Measurements from ENCODE around the gene MYO6. TPM values are rescaled to one million over a fixed set of nuclear protein-coding genes. Genes with fewer than 3 reads are reported as not detected.

The MYO6 gene
- total RNA-seq, 1 donor, result 15.2 TPM

DNA sequence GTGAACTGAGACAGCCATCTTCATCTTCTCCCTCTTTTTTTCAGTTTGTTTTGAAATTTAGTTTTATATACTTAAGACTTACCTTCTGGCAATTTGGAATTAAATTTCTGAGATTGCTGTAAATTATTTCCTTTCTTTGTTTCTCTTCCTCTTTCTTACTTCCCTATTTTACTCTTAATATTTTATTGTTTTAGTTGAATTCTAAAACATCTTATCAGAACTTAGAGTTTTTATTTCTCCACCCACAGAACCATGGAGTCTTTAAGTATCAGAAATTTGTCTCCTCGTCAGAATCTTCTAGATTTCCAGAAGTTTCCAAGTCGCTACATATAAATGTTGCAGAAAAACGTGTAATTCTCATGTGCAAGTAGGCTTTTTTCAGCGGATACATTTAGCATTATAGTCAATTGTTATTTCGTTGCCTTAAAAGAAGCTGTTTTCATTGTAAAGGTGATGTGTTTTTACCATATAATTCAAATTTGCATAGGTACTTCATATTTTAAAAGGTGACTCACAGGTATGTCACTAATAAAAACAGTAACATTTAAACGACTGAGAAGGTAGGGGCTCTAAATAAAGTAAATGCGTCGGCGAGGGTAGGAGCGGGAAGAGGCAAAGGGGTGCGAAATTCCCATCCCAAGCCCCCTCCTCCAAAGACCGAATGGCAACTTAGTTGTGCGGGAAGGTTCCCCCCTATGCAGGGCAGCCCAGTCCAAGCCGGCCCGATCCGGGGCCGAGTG is 866 bp upstream of the MYO6 start:
- Histone ChIP-seq H3K27ac (ENCODE audit: low read depth, low read length) (peak overlapping the region; percentile 67), H3K4me3 (ENCODE audit: insufficient read depth, low read length) (peak overlapping the region; percentile 96), H4K20me1 (ENCODE audit: insufficient read depth, low read length) (no peaks in the 10 kb centered on the region), H3K9me3 (ENCODE audit: low read depth, low read length) (no peaks in the 10 kb centered on the region), H3K36me3 (ENCODE audit: insufficient read depth, low read length) (no peaks in the 10 kb centered on the region), H3K4me1 (ENCODE audit: insufficient read depth, low read length) (peaks cover 23% of the 10 kb centered on the region), H3K4me2 (ENCODE audit: insufficient read depth, low read length) (peak overlapping the region; percentile 85), H2AFZ (ENCODE audit: low read length) (peak overlapping the region; percentile 94), H3K27me3 (ENCODE audit: insufficient read depth, low read length) (peaks cover 3% of the 10 kb centered on the region), H3K79me2 (ENCODE audit: insufficient read depth, low read length) (peaks cover 36% of the 10 kb centered on the region)
- DNase-seq (ENCODE audit: insufficient read length, low spot score, missing footprints), result no peak
- TF ChIP-seq, protein P1, sequence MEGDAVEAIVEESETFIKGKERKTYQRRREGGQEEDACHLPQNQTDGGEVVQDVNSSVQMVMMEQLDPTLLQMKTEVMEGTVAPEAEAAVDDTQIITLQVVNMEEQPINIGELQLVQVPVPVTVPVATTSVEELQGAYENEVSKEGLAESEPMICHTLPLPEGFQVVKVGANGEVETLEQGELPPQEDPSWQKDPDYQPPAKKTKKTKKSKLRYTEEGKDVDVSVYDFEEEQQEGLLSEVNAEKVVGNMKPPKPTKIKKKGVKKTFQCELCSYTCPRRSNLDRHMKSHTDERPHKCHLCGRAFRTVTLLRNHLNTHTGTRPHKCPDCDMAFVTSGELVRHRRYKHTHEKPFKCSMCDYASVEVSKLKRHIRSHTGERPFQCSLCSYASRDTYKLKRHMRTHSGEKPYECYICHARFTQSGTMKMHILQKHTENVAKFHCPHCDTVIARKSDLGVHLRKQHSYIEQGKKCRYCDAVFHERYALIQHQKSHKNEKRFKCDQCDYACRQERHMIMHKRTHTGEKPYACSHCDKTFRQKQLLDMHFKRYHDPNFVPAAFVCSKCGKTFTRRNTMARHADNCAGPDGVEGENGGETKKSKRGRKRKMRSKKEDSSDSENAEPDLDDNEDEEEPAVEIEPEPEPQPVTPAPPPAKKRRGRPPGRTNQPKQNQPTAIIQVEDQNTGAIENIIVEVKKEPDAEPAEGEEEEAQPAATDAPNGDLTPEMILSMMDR (IDR thresholded peaks at IDR 0.05; ENCODE audit: extremely low read depth, low read depth, low read length), result no peak

DNA sequence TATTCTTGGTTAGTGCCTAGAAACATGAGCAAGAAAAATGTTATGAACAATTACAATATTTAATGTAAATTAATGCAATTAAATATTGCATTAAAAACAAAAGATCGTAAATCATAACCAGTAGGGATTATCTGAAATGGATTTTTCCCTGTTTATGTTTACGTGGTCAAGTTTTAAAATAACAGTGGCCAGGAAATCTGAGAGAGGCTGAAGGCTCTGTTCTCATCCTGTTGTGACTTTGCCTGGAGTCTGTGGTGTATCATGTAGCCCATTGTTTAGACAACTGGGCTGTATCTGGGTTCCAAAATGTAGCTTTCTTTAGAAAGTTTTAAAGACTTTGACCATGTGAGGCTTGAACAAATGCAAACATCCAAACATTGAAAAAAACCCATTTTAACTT is 2.4 kb downstream of the MYO6 start:
- H3K4me3 ChIP-seq (ENCODE audit: insufficient read depth, low read length), result no peak overlapping the region
- H3K36me3 ChIP-seq (ENCODE audit: insufficient read depth, low read length), result no peaks in the 10 kb centered on the region
- peaks cover 32% of the 10 kb centered on the region for H3K4me1 ChIP-seq (ENCODE audit: insufficient read depth, low read length)
- TF ChIP-seq, protein P1 (IDR thresholded peaks at IDR 0.05; ENCODE audit: extremely low read depth, low read depth, low read length), result no peak
- H3K27ac ChIP-seq (ENCODE audit: low read depth, low read length), result no peak overlapping the region
- no peak for DNase-seq (ENCODE audit: insufficient read length, low spot score, missing footprints)
- peaks cover 56% of the 10 kb centered on the region for H3K79me2 ChIP-seq (ENCODE audit: insufficient read depth, low read length)
- H4K20me1 ChIP-seq (ENCODE audit: insufficient read depth, low read length), result no peaks in the 10 kb centered on the region
- H2AFZ ChIP-seq (ENCODE audit: low read length), result no peak overlapping the region
- H3K4me2 ChIP-seq (ENCODE audit: insufficient read depth, low read length), result peak overlapping the region; percentile 85
- no peaks in the 10 kb centered on the region for H3K27me3 ChIP-seq (ENCODE audit: insufficient read depth, low read length)
- H3K9me3 ChIP-seq (ENCODE audit: low read depth, low read length), result no peaks in the 10 kb centered on the region

DNA sequence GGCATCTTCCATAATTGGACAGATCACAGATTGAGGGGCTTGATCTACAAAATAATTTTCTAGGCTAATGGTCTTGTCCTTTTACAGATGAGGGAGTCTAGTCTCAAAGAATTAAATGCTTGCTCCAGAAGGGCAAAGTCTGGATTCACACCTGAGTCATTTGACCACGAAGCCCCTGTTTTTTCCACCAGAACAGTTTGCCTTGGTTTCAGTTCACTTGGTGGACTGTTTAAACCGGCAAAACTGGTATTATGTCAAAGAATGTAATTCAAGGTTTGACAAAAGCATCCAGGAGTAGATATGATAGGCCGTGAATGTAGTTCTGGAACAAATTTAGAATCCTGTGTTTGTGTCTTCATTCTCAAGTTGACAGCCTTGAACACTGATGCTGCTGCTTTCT is 3.3 kb downstream of the MYO6 start:
- Histone ChIP-seq H3K27me3 (ENCODE audit: insufficient read depth, low read length) (no peaks in the 10 kb centered on the region), H3K36me3 (ENCODE audit: insufficient read depth, low read length) (no peaks in the 10 kb centered on the region), H3K4me2 (ENCODE audit: insufficient read depth, low read length) (peak overlapping the region; percentile 85), H3K4me3 (ENCODE audit: insufficient read depth, low read length) (no peak overlapping the region), H2AFZ (ENCODE audit: low read length) (peak overlapping the region; percentile 36), H3K4me1 (ENCODE audit: insufficient read depth, low read length) (peaks cover 32% of the 10 kb centered on the region), H3K9me3 (ENCODE audit: low read depth, low read length) (no peaks in the 10 kb centered on the region), H4K20me1 (ENCODE audit: insufficient read depth, low read length) (no peaks in the 10 kb centered on the region), H3K79me2 (ENCODE audit: insufficient read depth, low read length) (peaks cover 60% of the 10 kb centered on the region), H3K27ac (ENCODE audit: low read depth, low read length) (peak overlapping the region; percentile 59)
- TF ChIP-seq, protein P1 (IDR thresholded peaks at IDR 0.05; ENCODE audit: extremely low read depth, low read depth, low read length), result no peak
- no peak for DNase-seq (ENCODE audit: insufficient read length, low spot score, missing footprints)

DNA sequence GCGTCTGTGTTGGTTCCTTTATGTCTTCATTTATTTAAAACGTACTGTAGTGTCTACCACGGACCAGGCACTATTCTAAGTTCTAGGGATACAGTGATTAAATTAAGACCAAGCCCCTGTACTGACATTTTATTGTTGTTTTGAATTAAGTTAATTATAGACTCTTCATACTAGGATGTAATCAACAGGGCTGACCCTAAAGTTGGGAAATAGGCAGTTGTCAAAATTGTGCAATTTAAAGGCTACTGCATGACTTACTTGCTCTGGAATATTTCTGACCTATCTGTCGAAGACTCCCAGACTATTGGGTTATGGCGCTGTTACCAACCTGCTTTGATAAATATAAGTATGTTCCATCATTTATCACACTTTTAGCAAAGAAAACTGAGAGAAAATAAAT is 6.7 kb downstream of the MYO6 start:
- Histone ChIP-seq H3K27me3 (ENCODE audit: insufficient read depth, low read length) (no peaks in the 10 kb centered on the region), H3K27ac (ENCODE audit: low read depth, low read length) (no peak overlapping the region), H4K20me1 (ENCODE audit: insufficient read depth, low read length) (no peaks in the 10 kb centered on the region), H3K4me3 (ENCODE audit: insufficient read depth, low read length) (no peak overlapping the region), H3K4me2 (ENCODE audit: insufficient read depth, low read length) (no peak overlapping the region), H3K9me3 (ENCODE audit: low read depth, low read length) (no peaks in the 10 kb centered on the region), H3K79me2 (ENCODE audit: insufficient read depth, low read length) (peaks cover 56% of the 10 kb centered on the region), H2AFZ (ENCODE audit: low read length) (no peak overlapping the region), H3K36me3 (ENCODE audit: insufficient read depth, low read length) (no peaks in the 10 kb centered on the region), H3K4me1 (ENCODE audit: insufficient read depth, low read length) (peaks cover 30% of the 10 kb centered on the region)
- DNase-seq (ENCODE audit: insufficient read length, low spot score, missing footprints), result no peak
- TF ChIP-seq, protein P1 (IDR thresholded peaks at IDR 0.05; ENCODE audit: extremely low read depth, low read depth, low read length), result no peak

All from osteoblast (primary cell).